Measurements from ENCODE around the gene JAM3.

Gene JAM3

GRCh38 chr11:134055029-134055428, 13.8 kb upstream of the JAM3 start:
- H3K4me3 ChIP-seq (ENCODE audit: control insufficient read depth, low read depth, low read length): no peak overlapping the region
- TF ChIP-seq CTCF (IDR thresholded peaks at IDR 0.05; ENCODE audit: control insufficient read depth, insufficient read depth, low read depth, low read length, missing control alignments): no peak
- no peak for DNase-seq (ENCODE audit: low read depth)

GRCh38 chr11:134060316-134060715, 8.6 kb upstream of the JAM3 start:
- DNase-seq (ENCODE audit: low read depth): no peak
- TF ChIP-seq CTCF (IDR thresholded peaks at IDR 0.05; ENCODE audit: control insufficient read depth, insufficient read depth, low read depth, low read length, missing control alignments): no peak
- no peak overlapping the region for H3K4me3 ChIP-seq (ENCODE audit: control insufficient read depth, low read depth, low read length)

GRCh38 chr11:134062265-134063123, 6.4 kb upstream of the JAM3 start:
- H3K4me3 ChIP-seq (ENCODE audit: control insufficient read depth, low read depth, low read length): no peak overlapping the region
- DNase-seq (ENCODE audit: low read depth): no peak
- no peak for TF ChIP-seq CTCF (IDR thresholded peaks at IDR 0.05; ENCODE audit: control insufficient read depth, insufficient read depth, low read depth, low read length, missing control alignments)

- H3K4me3 ChIP-seq (ENCODE audit: control insufficient read depth, low read depth, low read length): no peak overlapping the region
- TF ChIP-seq CTCF (IDR thresholded peaks at IDR 0.05; ENCODE audit: control insufficient read depth, insufficient read depth, low read depth, low read length, missing control alignments): no peak
- no peak for DNase-seq (ENCODE audit: low read depth)
These were observed 5.8 kb upstream of the JAM3 start for GRCh38 chr11:134063124-134063495.

- no peak overlapping the region for H3K4me3 ChIP-seq (ENCODE audit: control insufficient read depth, low read depth, low read length)
- no peak for TF ChIP-seq CTCF (IDR thresholded peaks at IDR 0.05; ENCODE audit: control insufficient read depth, insufficient read depth, low read depth, low read length, missing control alignments)
- no peak for DNase-seq (ENCODE audit: low read depth)
These were observed 4.7 kb upstream of the JAM3 start for GRCh38 chr11:134063991-134064747.

- no peak for TF ChIP-seq CTCF (IDR thresholded peaks at IDR 0.05; ENCODE audit: control insufficient read depth, insufficient read depth, low read depth, low read length, missing control alignments)
- H3K4me3 ChIP-seq (ENCODE audit: control insufficient read depth, low read depth, low read length): no peak overlapping the region
- DNase-seq (ENCODE audit: low read depth): no peak
These were observed 3.5 kb upstream of the JAM3 start for GRCh38 chr11:134065381-134065780.
